OCI-LY7 (cell line): ENCODE results near the gene AKR1B15. TPM values are rescaled to one million over a fixed set of nuclear protein-coding genes. Genes with fewer than 3 reads are reported as not detected.

Experiments
- BruUV-seq: library from RNA; stranded (reverse); fragments of 400-500 nt; replicated peaks from 2 replicates; lab custom pipeline; 2021; lab: Mats Ljungman, UMichigan
- CTCF ChIA-PET: fragments of 300-600 bp; sonication (Branson Sonifier 250); formaldehyde crosslinking; loops from one replicate; lab custom pipeline; 2022; ENCODE audit warnings: antibody characterized with exemption; ENCODE audit not compliant: unreplicated experiment; lab: Charles Lee
- POLR2A ChIA-PET: fragments of 300-600 bp; sonication (Branson Sonifier 250); formaldehyde crosslinking; loops from one replicate; lab custom pipeline; 2022; ENCODE audit warnings: antibody characterized with exemption; lab: Charles Lee
- DNase-seq: peaks from one replicate; pipeline ENCODE4 v3.0.0-alpha.2; 2015; ENCODE audit warnings: low spot score
- H2AFZ ChIP-seq: fragments of 200-600 bp; sonication (generic), shearing (Covaris generic); 2 replicates; pipeline ENCODE4 v1.6.1; 2014; ENCODE audit warnings: mild to moderate bottlenecking, antibody characterized with exemption, low read length, moderate library complexity
- H3K27ac ChIP-seq: fragments of 200-600 bp; sonication (generic); 2 replicates; pipeline ENCODE4 v1.5.1; 2014; ENCODE audit warnings: mixed run types, low read depth, mild to moderate bottlenecking, moderate library complexity, low read length, inconsistent platforms; ENCODE audit not compliant: poor library complexity, severe bottlenecking
- H3K36me3 ChIP-seq: fragments of 200-600 bp; sonication (generic); 2 replicates; pipeline ENCODE4 v1.6.1; 2014; ENCODE audit warnings: mild to moderate bottlenecking, antibody characterized with exemption, low read length, moderate library complexity, mixed read lengths; ENCODE audit not compliant: insufficient read depth
- H3K4me1 ChIP-seq: fragments of 200-600 bp; sonication (generic); 2 replicates; pipeline ENCODE4 v1.5.1; 2014; ENCODE audit warnings: mild to moderate bottlenecking, low read length; ENCODE audit not compliant: insufficient read depth, poor library complexity, severe bottlenecking
- H3K4me2 ChIP-seq: fragments of 200-600 bp; sonication (generic); 2 replicates; pipeline ENCODE4 v1.6.1; 2014; ENCODE audit warnings: mild to moderate bottlenecking, low read length
- H3K4me3 ChIP-seq: fragments of 200-600 bp; sonication (generic); 2 replicates; pipeline ENCODE4 v1.5.1; 2014; ENCODE audit warnings: mild to moderate bottlenecking, low read depth, low read length; ENCODE audit not compliant: poor library complexity, severe bottlenecking
- H3K79me2 ChIP-seq: fragments of 200-600 bp; sonication (generic); 2 replicates; pipeline ENCODE4 v1.6.1; 2016; ENCODE audit warnings: low read depth, mild to moderate bottlenecking, low read length, moderate library complexity, mixed read lengths; ENCODE audit not compliant: insufficient read depth
- H3K9me2 ChIP-seq: fragments of 200-600 bp; sonication (generic); 2 replicates; pipeline ENCODE4 v1.6.1; 2016; ENCODE audit warnings: mild to moderate bottlenecking, low read length, mixed read lengths; ENCODE audit not compliant: insufficient read depth
- H3K9me3 ChIP-seq: fragments of 200-600 bp; sonication (generic); 2 replicates; pipeline ENCODE4 v1.6.1; 2014; ENCODE audit warnings: mild to moderate bottlenecking, mixed run types, low read length, mixed read lengths
- H4K20me1 ChIP-seq: fragments of 200-600 bp; sonication (generic); 2 replicates; pipeline ENCODE4 v1.6.1; 2014; ENCODE audit warnings: mild to moderate bottlenecking, antibody characterized with exemption, low read length, moderate library complexity, mixed read lengths; ENCODE audit not compliant: insufficient read depth
- CTCF ChIP-seq: fragments of 200-600 bp; sonication (generic); conservative IDR thresholded peaks from 2 replicates; pipeline ENCODE4 v1.5.1; 2014; ENCODE audit warnings: mild to moderate bottlenecking, antibody characterized with exemption, low read length, moderate library complexity, mixed read lengths
- EZH2phosphoT487 ChIP-seq: fragments of 200-600 bp; sonication (generic); IDR thresholded peaks from 2 replicates; pipeline ENCODE4 v1.6.1; 2018; ENCODE audit warnings: low read depth, borderline replicate concordance, mild to moderate bottlenecking, mixed run types, antibody characterized with exemption, low read length, moderate library complexity, mixed read lengths
- intact Hi-C: fragments of 100-400 bp; cut with micrococcal nuclease; formaldehyde crosslinking; loops from one replicate; pipeline ENCODE4 v1.10.0; 2022; ENCODE audit not compliant: unreplicated experiment
- total RNA-seq, 2 experiments: library from RNA; depleted of rRNA in 1 of 2; stranded (reverse); fragments of >200 nt in 1 of 2; shearing (Covaris generic) in 1 of 2; gene quantifications; 2 replicates each; pipeline ENCODE4 v1.2.3, GENCODE V29; 2014 to 2022

The AKR1B15 gene
- total RNA-seq, 2 experiments from 2014 or later = not detected

GRCh38 chr7:134589491-134589941 lies 40.6 kb downstream of the AKR1B15 start:
- no peaks in the 10 kb centered on the region for H3K79me2 ChIP-seq
- H4K20me1 ChIP-seq = no peaks in the 10 kb centered on the region
- H3K27ac ChIP-seq = no peak overlapping the region
- no peak overlapping the region for H3K4me2 ChIP-seq
- no TSS peak for BruUV-seq
- H3K9me2 ChIP-seq = no peaks in the 10 kb centered on the region
- H3K4me3 ChIP-seq = no peak overlapping the region
- H2AFZ ChIP-seq = no peak overlapping the region
- no peak for DNase-seq
- POLR2A ChIA-PET = no interaction called here
- no peaks in the 10 kb centered on the region for H3K4me1 ChIP-seq
- no peaks in the 10 kb centered on the region for H3K36me3 ChIP-seq
- CTCF ChIA-PET = no interaction called here
- no peaks in the 10 kb centered on the region for H3K9me3 ChIP-seq
- TF ChIP-seq EZH2phosphoT487 = no peak
- no peak for TF ChIP-seq CTCF
- intact Hi-C loops = no loop called here

GRCh38 chr7:134593530-134594392 lies 44.9 kb downstream of the AKR1B15 start:
- Histone ChIP-seq H2AFZ (no peak overlapping the region), H3K4me2 (no peak overlapping the region)
- CTCF ChIA-PET = no interaction called here

More at GRCh38 chr7:134593530-134594392, 44.9 kb downstream of the AKR1B15 start:
- no TSS peak for BruUV-seq
- Histone ChIP-seq H3K4me1 (no peaks in the 10 kb centered on the region), H3K27ac (no peak overlapping the region), H3K9me2 (no peaks in the 10 kb centered on the region), H3K9me3 (no peaks in the 10 kb centered on the region), H3K4me3 (no peak overlapping the region), H3K36me3 (no peaks in the 10 kb centered on the region), H4K20me1 (no peaks in the 10 kb centered on the region), H3K79me2 (no peaks in the 10 kb centered on the region)
- TF ChIP-seq EZH2phosphoT487 (no peak), CTCF (no peak)
- no peak for DNase-seq
- intact Hi-C loops = no loop called here
- POLR2A ChIA-PET = no interaction called here
